Stomach (tissue), 4 donors: ENCODE measurements around the gene SPATA31D1.

Experiments
- EP300 ChIP-seq: sonication (generic); formaldehyde crosslinking; IDR thresholded peaks from one replicate; pipeline ENCODE4 v1.6.1; 2017; ENCODE audit warnings: antibody characterized with exemption
- POLR2A ChIP-seq, 4 donors: fragments of 450-650 bp; IDR thresholded peaks; one replicate each; pipeline ENCODE4 v1.6.1; 2016; ENCODE audit warnings: antibody characterized with exemption in 4 of 4, control low read depth in 2 of 4, mild to moderate bottlenecking in 1 of 4, moderate library complexity in 1 of 4
- TF ChIP-seq, protein P1 (sequence below), 7 experiments: fragments of 450-650 bp in 4 of 7; fragments of 200-600 bp in 3 of 7; sonication (generic) in 3 of 7; IDR thresholded peaks; one replicate each; pipeline ENCODE4 v1.5.1; 2016 to 2019; ENCODE audit warnings: antibody characterized with exemption in 7 of 7, control low read depth in 2 of 7, mild to moderate bottlenecking in 1 of 7

DNA sequence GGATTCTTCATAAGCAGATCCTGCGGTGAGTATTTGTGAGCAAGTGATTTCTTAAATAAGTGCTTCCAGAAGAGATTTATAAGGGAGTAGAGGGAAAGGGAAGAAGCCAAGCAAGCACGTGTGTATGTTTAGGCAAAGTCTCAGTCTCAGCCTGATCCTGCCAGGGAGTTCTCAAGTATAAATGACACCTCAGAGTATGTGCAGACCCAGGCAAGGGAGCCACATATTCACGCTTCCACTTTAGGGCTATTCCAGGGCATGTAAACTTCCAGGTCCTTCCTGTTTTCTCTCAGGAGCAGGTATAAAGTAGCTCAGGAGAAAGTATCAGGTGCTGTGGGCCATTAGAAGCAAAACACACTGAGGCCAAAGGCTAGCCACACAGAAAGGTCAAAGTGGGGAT lies 22.6 kb downstream of the SPATA31D1 start:
- TF ChIP-seq, protein P1, sequence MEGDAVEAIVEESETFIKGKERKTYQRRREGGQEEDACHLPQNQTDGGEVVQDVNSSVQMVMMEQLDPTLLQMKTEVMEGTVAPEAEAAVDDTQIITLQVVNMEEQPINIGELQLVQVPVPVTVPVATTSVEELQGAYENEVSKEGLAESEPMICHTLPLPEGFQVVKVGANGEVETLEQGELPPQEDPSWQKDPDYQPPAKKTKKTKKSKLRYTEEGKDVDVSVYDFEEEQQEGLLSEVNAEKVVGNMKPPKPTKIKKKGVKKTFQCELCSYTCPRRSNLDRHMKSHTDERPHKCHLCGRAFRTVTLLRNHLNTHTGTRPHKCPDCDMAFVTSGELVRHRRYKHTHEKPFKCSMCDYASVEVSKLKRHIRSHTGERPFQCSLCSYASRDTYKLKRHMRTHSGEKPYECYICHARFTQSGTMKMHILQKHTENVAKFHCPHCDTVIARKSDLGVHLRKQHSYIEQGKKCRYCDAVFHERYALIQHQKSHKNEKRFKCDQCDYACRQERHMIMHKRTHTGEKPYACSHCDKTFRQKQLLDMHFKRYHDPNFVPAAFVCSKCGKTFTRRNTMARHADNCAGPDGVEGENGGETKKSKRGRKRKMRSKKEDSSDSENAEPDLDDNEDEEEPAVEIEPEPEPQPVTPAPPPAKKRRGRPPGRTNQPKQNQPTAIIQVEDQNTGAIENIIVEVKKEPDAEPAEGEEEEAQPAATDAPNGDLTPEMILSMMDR (IDR thresholded peaks at IDR 0.05) = no peak
- TF ChIP-seq POLR2A (IDR thresholded peaks at IDR 0.05) (no peak), EP300 (no peak)
